ENCODE data around the gene ENTHD1.

ENTHD1 gene

GRCh38 chr22:39893526-39893925 is at the start of gene ENTHD1:
TSS of gene ENTHD1 (minus strand) at chr22:39893760. CDS start at chr22:39887748, 6,012 bp downstream.
- DNase-seq = no peak

- no peak for DNase-seq
Measured at GRCh38 chr22:39943337-39943736, 49.8 kb upstream of the ENTHD1 start.

DNA sequence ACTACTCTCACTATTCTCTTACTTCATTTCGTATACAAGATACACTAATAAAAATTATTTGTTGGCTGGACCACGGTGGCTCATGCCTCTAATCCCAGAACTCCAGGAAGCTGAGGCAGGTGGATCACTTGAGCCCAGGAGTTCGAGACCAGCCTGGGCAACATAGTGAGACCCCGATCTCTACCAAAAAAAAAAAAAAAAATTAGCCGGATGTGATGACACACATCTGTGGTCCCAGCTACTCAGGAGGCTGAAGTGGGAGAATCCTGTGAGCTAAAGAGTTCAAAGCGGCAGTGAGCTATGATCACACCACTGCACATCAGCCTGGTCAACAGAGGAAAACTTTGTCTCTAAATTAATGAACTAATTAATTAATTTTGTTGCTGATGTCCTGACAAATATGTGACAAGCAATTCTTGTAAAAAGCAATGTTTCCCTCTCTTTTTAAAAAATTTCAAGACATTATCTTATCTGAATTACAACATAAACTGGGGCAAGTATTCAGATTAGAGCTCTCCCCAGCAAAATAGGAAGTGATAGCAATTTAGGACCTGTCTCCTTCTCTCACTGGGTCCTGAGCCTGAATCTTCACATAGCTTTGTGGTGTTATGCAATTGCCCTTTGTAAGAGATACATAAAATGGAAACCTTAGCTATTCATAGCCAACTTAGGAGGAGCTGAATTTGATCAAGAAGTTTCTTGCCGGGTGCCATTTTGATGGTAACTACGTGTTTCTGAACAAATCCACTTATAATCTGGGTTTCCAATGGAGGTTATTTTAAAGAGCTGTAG is 49.1 kb upstream of the ENTHD1 start:
- no peak for DNase-seq

DNA sequence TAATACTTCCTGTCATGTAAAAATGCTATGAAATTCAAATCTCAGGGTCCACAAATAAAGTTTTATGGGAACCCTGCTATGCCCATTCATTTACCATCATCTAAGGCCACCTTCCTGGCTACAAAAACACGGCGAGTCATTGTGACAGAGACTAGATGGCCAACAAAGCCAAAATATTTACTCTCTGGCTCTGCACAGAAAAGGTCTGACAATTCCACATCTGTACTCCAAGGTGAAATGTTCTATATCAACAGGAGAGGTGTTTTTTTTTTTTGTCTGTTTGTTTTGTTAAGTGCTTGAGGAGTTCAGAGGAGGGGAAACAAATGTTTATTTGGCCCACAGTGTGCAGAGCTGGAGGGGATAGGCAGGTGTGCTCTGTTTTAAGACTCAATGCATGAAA is 48.0 kb upstream of the ENTHD1 start:
- no peak for DNase-seq

- DNase-seq = no peak
Measured at GRCh38 chr22:39940757-39941305, 47.3 kb upstream of the ENTHD1 start.

DNA sequence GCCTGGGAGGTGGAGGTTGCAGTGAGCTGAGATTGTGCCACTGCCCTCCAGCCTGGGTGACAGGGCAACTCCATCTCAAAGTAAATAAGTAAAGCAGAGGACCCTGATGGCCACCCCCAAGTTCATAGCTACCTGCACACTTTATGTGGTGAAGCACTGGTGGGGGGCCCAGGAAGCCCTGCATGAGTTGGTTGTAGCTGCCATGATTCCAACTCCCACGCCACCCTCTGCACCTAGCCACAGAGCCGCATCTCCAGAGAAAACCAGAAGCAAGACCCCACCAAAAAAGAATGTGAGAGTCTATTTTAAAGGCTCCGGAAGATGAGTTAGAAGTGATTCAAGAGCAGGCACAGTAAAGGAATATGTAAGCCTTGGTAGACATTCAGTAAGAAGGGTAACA is 46.3 kb upstream of the ENTHD1 start:
- DNase-seq = no peak

GRCh38 chr22:39938509-39939111 is 45.0 kb upstream of the ENTHD1 start:
- no peak for DNase-seq

DNA sequence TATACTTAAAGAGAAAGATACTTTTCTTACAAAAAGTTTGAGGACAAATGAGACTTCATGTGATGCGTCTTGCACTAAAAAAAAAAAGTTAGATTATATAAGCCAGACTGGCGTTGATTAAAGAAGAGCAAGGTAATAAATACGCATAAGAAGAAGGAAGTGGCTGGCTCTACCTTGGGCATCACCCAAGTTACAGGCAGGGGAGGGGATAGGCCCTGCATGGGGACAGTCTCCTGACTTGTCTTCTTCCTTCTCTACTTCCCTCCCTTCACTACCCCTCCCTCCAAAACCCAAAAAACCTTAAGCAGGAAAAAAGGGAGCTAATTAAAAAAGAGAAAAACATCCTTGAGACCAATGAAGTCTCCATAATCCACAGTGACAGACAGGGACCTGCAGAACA is 44.3 kb upstream of the ENTHD1 start:
- no peak for DNase-seq

- DNase-seq = no peak
Measured at GRCh38 chr22:39936523-39937145, 43.1 kb upstream of the ENTHD1 start.

DNA sequence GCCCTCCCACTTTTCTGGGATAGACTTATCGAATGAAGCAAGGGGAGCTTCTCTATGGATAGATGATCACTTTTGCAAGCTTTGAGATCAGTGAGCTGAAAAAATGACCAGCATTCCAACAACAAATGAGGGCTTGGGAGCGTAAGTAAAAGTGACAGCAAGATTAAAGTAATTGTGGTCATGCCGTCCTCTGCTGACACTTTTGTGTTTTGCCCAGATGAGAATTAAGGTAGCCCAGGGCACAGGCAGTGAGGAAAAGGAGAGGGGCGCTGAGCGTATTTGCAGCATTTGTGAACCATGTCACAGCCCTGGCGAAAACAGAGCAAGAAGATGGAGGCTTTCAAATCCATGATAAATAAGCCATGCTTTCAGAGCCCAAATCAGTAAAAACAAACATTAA is 42.1 kb upstream of the ENTHD1 start:
- no peak for DNase-seq

- DNase-seq = no peak
Measured at GRCh38 chr22:39935116-39935515, 41.6 kb upstream of the ENTHD1 start.

GRCh38 chr22:39933741-39934140 is 40.2 kb upstream of the ENTHD1 start:
- no peak for DNase-seq

DNA sequence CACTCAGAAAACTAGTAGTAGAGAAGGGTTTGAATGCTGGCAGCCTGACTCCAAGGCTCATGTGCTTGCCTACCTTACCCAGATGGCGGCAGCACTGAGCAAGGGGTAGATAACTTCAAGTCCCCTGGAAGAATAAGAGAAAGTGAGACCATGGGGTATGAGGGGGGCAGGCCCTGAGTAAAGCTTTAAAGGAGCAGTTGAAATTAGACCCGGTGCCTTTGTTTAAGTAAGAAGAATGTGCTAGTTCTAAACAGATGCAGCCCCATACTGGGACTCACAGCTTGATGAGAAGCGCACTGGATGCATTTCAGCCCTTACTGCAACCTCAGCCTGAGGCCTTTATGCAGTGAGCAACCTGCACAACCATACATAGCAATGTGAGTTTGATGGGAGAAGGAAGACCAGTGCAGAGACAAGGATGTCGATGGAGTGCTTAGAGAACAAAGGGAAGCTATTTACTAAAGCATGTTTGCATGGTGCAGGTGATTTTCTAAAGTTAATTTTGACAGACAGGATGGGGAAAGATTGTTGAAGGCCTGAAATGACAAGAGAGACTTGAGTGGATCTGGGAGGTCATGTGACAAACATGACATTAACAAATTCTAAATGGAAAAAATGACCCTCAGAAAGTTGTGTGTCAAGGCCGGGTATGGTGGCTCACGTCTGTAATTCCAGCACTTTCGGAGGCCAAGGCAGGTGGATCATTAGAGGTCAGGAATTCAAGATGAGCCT is 39.5 kb upstream of the ENTHD1 start:
- peak; percentile 36 for DNase-seq

GRCh38 chr22:39932166-39932565 is 38.6 kb upstream of the ENTHD1 start:
- no peak for DNase-seq

DNA sequence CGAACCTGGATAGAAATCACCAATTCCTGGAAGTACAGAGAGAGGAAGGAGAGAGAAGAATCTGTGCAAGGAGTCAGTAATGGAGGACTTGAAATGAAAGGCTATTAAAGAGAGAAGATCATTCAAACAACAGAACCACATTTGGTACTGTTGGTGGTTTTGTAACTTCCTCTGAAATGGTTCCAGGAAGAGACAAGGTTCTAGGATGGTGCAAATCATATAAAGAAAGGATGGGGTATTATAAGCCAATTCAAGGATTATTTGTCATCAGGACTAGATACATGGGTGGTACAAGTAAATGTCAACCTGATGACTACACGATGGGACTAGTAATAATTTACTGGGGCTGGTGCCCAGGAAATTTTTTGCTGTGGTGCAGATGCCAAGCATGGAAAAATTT is 37.7 kb upstream of the ENTHD1 start:
- DNase-seq = no peak

DNA sequence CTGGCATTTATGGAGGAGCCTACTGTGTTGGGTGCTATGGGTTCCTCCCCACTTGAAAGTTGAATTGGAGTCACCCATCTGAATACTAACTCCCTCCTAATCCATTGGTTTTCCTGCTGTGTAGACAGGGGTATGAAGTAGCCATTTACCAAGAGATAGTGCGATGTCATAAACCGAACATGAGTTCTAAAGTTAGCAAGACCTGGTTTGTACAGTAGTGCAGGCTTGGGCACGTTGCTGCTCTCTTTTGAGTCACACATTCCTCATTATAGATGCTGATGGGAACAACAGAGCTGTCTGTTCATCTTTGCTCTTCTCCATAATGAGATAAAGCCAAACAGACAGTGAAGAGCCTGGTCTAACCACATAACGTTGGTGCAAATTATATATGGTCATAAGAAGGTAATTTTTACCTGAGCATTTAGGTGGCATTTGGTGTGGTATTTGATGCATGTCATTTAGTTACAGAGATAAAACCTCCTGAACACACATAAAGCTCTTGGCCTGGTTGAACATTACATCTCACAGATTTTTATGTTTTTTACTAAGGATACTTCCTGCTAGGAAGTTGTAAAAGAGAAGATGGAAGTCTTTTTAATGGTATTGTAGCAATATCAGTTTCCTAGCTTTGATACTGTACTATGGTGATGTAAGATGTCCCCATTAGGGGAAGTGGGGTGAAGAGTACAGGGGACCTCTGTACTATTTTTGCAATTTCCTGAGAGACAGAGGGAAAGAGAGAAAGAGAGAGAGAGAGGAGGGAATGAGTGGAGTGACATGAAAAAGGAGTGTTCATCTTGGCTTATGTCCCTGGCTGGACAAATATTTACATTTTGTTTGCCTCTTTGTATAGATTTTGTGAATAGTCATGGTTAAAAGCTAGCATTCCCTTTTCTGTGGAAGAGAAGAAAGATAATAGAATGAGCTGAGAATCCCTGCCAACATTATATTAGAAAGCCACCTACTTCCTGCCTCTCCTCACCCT is 35.3 kb upstream of the ENTHD1 start:
- no peak for DNase-seq

GRCh38 chr22:39927544-39927943 is 34.0 kb upstream of the ENTHD1 start:
- DNase-seq = no peak

DNA sequence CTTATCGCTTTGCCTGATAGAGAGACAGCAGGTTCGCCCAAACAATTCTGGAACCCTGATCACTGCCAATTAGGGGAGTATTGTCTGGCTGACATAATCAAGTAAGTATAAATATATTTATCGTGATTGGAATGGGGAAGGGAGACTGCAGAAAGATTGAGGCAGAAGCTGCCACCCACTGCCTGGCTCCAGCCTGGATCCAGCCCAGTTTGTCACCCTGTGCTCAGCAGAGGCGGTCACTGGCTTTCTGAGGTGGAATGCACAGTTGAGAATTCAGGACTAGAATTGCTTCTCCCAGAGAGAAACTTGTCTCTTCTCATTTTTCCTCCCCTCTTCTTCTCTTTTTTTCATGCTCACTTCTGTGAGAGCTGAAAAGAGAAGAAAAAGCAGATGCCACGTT is 33.2 kb upstream of the ENTHD1 start:
- no peak for DNase-seq

DNA sequence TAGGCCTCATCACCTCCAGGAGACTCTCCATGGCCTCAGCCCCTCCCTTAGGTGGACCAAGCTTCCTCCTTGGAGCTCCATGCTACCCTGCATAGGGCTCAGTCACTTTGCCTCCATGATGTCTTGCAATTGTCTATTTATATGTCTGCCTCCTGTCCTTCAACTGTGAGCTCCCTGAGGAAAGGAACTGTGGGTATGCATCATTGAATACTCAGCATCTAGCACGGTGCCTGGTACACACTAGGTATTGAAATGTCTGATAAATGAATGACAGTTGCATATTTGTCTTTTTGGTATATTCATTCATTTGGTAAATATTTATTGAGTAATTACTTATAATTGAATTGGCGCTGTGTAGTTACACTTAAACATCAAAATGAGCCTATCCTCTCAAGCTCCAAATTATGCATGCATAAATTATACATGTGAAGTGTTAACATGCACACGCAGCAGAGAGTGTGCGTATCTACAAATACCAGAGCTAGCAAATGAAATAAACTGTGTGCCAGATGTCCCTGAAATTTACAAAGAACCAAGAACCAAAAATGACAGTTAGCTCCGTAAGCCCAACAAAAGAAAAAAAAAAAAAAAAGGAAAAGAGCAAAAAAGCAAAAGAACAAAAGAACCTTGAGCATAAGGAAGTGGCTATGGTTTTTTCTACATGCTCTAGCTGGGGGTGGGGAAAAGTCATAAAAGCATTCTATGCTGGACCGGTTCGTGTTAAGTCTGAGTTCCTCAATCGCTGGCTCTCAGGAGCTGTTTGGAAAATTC is 32.5 kb upstream of the ENTHD1 start:
- no peak for DNase-seq

GRCh38 chr22:39925273-39925672 is 31.7 kb upstream of the ENTHD1 start:
- no peak for DNase-seq

DNA sequence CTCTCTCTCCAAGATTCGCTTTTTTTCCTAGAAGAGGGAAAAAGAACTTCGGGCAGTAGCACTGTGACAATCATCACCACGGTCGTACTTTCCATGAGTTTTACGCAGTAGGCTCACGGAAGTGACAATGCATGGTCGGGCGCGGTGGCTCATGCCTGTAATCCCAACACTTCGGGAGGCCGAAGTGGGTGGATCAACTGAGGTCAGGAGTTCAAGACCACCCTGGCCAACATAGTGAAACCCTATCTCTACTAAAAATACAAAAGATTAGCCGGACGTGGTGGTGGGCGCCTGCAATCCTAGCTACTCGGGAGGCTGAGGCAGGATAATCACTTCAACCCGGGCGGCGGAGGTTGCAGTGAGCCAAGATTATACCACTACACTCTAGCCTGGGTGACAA is 30.7 kb upstream of the ENTHD1 start:
- DNase-seq = no peak
